OCI-LY3 (cell line): ENCODE data around the gene MYT1.

Source experiments
- EZH2phosphoT487 ChIP-seq: fragments of 200-600 bp; shearing (Covaris generic); IDR thresholded peaks from 2 replicates; pipeline ENCODE4 v1.6.1; 2018; ENCODE audit warnings: antibody characterized with exemption, mixed run types, low read depth
- TF ChIP-seq, protein P1 (sequence below): fragments of 200-600, 300-600 bp; sonication (generic); IDR thresholded peaks from 2 replicates; pipeline ENCODE4 v1.5.1; 2014; ENCODE audit warnings: antibody characterized with exemption, low read length, low read depth

DNA sequence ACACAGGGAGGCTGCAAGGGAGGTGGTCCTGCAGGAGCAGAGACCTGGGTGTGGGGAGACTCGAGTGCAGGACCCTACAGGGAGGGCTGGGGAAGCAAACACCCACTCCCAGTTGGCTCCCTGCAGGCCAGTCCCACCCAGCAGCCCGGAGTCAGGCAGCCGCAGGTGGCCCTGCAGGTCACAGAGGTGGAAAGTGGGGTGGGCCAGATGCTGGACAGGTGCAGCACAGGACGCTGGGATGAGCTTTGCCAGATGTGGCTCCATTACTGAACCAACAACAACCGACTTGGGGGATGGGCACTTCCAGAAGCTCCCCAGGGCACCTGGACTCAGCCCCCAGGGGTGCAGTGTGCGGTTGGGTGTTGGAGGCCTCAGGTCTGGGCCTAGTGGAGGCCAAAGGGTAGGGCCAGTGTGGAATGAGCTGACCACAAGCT lies 26.6 kb upstream of the MYT1 start:
- TF ChIP-seq, protein P1, sequence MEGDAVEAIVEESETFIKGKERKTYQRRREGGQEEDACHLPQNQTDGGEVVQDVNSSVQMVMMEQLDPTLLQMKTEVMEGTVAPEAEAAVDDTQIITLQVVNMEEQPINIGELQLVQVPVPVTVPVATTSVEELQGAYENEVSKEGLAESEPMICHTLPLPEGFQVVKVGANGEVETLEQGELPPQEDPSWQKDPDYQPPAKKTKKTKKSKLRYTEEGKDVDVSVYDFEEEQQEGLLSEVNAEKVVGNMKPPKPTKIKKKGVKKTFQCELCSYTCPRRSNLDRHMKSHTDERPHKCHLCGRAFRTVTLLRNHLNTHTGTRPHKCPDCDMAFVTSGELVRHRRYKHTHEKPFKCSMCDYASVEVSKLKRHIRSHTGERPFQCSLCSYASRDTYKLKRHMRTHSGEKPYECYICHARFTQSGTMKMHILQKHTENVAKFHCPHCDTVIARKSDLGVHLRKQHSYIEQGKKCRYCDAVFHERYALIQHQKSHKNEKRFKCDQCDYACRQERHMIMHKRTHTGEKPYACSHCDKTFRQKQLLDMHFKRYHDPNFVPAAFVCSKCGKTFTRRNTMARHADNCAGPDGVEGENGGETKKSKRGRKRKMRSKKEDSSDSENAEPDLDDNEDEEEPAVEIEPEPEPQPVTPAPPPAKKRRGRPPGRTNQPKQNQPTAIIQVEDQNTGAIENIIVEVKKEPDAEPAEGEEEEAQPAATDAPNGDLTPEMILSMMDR, result no peak
- no peak for TF ChIP-seq EZH2phosphoT487
